Parathyroid adenoma (tissue), 2 donors: ENCODE results near the gene AGAP1.

Source experiments
- H2AFZ ChIP-seq: fragments of 300-600 bp; sonication (generic); one replicate; pipeline ENCODE4 v1.7.0; 2017; ENCODE audit warnings: antibody characterized with exemption, mild to moderate bottlenecking
- H3K27ac ChIP-seq: fragments of 300-600 bp; sonication (generic); one replicate; pipeline ENCODE4 v1.7.0; 2017
- H3K27me3 ChIP-seq: fragments of 300-600 bp; sonication (generic); one replicate; pipeline ENCODE4 v1.7.0; 2017; ENCODE audit warnings: low read length; ENCODE audit not compliant: control insufficient read depth, insufficient read depth
- H3K36me3 ChIP-seq: fragments of 300-600 bp; sonication (generic); one replicate; pipeline ENCODE4 v1.7.0; 2017; ENCODE audit warnings: low read length; ENCODE audit not compliant: control insufficient read depth, insufficient read depth
- H3K4me1 ChIP-seq: fragments of 300-600 bp; sonication (generic); one replicate; pipeline ENCODE4 v1.7.0; 2017; ENCODE audit warnings: control low read depth
- H3K4me2 ChIP-seq: fragments of 300-600 bp; sonication (generic); one replicate; pipeline ENCODE4 v1.7.0; 2017; ENCODE audit warnings: low read length
- H3K4me3 ChIP-seq: fragments of 300-600 bp; sonication (generic); one replicate; pipeline ENCODE4 v1.7.0; 2017; ENCODE audit warnings: low read depth, low read length
- H3K79me2 ChIP-seq: fragments of 300-600 bp; sonication (generic); one replicate; pipeline ENCODE4 v1.7.0; 2017; ENCODE audit warnings: control low read depth
- H3K9ac ChIP-seq: fragments of 300-600 bp; sonication (generic); one replicate; pipeline ENCODE4 v1.7.0; 2017; ENCODE audit warnings: mild to moderate bottlenecking
- H3K9me3 ChIP-seq: fragments of 300-600 bp; sonication (generic); one replicate; pipeline ENCODE4 v1.7.0; 2017; ENCODE audit warnings: low read length; ENCODE audit not compliant: control insufficient read depth
- CTCF ChIP-seq: fragments of 300-600 bp; sonication (generic); IDR thresholded peaks from one replicate; pipeline ENCODE4 v1.7.0; 2017; ENCODE audit warnings: antibody characterized with exemption, mild to moderate bottlenecking
- donor health status: primary hyperparathyroidism.

Gene AGAP1

GRCh38 chr2:235799281-235799680 lies 305.4 kb downstream of the AGAP1 start:
- no peak overlapping the region for H3K4me2 ChIP-seq
- H3K27me3 ChIP-seq = no peaks in the 10 kb centered on the region
- H3K4me3 ChIP-seq = no peak overlapping the region
- no peaks in the 10 kb centered on the region for H3K9me3 ChIP-seq
- H3K27ac ChIP-seq = no peak overlapping the region
- H3K4me1 ChIP-seq = no peaks in the 10 kb centered on the region
- no peak overlapping the region for H2AFZ ChIP-seq
- no peaks in the 10 kb centered on the region for H3K79me2 ChIP-seq
- TF ChIP-seq CTCF = no peak
- H3K9ac ChIP-seq = no peak overlapping the region
- no peaks in the 10 kb centered on the region for H3K36me3 ChIP-seq

GRCh38 chr2:235802542-235802941 lies 308.7 kb downstream of the AGAP1 start:
- Histone ChIP-seq H3K4me2 (no peak overlapping the region), H3K36me3 (no peaks in the 10 kb centered on the region), H3K9ac (no peak overlapping the region), H3K9me3 (no peaks in the 10 kb centered on the region), H3K79me2 (no peaks in the 10 kb centered on the region), H2AFZ (no peak overlapping the region), H3K4me3 (no peak overlapping the region), H3K27ac (no peak overlapping the region), H3K4me1 (no peaks in the 10 kb centered on the region), H3K27me3 (no peaks in the 10 kb centered on the region)
- no peak for TF ChIP-seq CTCF

- H2AFZ ChIP-seq = no peak overlapping the region
- H3K4me3 ChIP-seq = no peak overlapping the region
- no peak overlapping the region for H3K4me2 ChIP-seq
- no peak overlapping the region for H3K27ac ChIP-seq
- no peaks in the 10 kb centered on the region for H3K79me2 ChIP-seq
- H3K9me3 ChIP-seq = no peaks in the 10 kb centered on the region
- TF ChIP-seq CTCF = no peak
- no peak overlapping the region for H3K9ac ChIP-seq
- no peaks in the 10 kb centered on the region for H3K27me3 ChIP-seq
- no peaks in the 10 kb centered on the region for H3K36me3 ChIP-seq
- no peaks in the 10 kb centered on the region for H3K4me1 ChIP-seq
Measured at GRCh38 chr2:235803028-235803427, 309.2 kb downstream of the AGAP1 start.

- H3K9ac ChIP-seq = no peak overlapping the region
- no peaks in the 10 kb centered on the region for H3K79me2 ChIP-seq
- no peak overlapping the region for H3K27ac ChIP-seq
- no peaks in the 10 kb centered on the region for H3K4me1 ChIP-seq
- H3K27me3 ChIP-seq = no peaks in the 10 kb centered on the region
- H3K36me3 ChIP-seq = no peaks in the 10 kb centered on the region
- TF ChIP-seq CTCF = no peak
- H2AFZ ChIP-seq = no peak overlapping the region
- no peak overlapping the region for H3K4me3 ChIP-seq
- no peaks in the 10 kb centered on the region for H3K9me3 ChIP-seq
- no peak overlapping the region for H3K4me2 ChIP-seq
Measured at GRCh38 chr2:235804676-235805075, 310.8 kb downstream of the AGAP1 start.

- no peak overlapping the region for H3K27ac ChIP-seq
- H3K9me3 ChIP-seq = no peaks in the 10 kb centered on the region
- no peak overlapping the region for H3K9ac ChIP-seq
- no peak overlapping the region for H3K4me3 ChIP-seq
- H3K4me2 ChIP-seq = no peak overlapping the region
- H3K27me3 ChIP-seq = no peaks in the 10 kb centered on the region
- no peak for TF ChIP-seq CTCF
- H2AFZ ChIP-seq = no peak overlapping the region
- H3K79me2 ChIP-seq = no peaks in the 10 kb centered on the region
- no peaks in the 10 kb centered on the region for H3K4me1 ChIP-seq
- no peaks in the 10 kb centered on the region for H3K36me3 ChIP-seq
Measured at GRCh38 chr2:235806986-235807750, 313.3 kb downstream of the AGAP1 start.
